C4-2B (cell line): ENCODE measurements around the gene PARD3B.

Source experiments
- ZFX ChIP-seq: fragments of 450-650 bp; IDR thresholded peaks from 2 replicates; pipeline ENCODE4 v1.6.1; 2017
- TF ChIP-seq, protein P1 (sequence below): fragments of 450-650 bp; conservative IDR thresholded peaks from 2 replicates; pipeline ENCODE4 v1.5.1; 2017; ENCODE audit warnings: mild to moderate bottlenecking

DNA sequence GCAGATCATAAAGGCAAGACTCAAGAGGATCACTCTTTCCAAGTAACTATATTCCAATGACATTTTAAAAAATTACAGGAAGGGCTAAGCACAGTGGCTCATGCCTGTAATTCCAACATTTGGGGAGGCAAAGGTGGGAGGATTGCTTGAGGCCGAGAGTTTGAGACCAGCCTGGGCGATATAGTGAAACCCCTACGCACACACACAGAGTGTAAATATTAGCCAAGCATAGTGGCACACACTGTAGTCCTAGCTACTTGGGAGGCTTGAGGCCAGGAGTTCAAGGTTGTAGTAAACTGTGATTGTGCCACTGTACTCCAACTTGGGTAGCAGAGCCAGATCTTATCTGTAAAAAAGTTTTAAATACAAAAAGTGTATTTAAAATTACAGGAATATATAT, 686.8 kb downstream of the PARD3B start:
- TF ChIP-seq, protein P1, sequence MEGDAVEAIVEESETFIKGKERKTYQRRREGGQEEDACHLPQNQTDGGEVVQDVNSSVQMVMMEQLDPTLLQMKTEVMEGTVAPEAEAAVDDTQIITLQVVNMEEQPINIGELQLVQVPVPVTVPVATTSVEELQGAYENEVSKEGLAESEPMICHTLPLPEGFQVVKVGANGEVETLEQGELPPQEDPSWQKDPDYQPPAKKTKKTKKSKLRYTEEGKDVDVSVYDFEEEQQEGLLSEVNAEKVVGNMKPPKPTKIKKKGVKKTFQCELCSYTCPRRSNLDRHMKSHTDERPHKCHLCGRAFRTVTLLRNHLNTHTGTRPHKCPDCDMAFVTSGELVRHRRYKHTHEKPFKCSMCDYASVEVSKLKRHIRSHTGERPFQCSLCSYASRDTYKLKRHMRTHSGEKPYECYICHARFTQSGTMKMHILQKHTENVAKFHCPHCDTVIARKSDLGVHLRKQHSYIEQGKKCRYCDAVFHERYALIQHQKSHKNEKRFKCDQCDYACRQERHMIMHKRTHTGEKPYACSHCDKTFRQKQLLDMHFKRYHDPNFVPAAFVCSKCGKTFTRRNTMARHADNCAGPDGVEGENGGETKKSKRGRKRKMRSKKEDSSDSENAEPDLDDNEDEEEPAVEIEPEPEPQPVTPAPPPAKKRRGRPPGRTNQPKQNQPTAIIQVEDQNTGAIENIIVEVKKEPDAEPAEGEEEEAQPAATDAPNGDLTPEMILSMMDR: no peak
- TF ChIP-seq ZFX: no peak
